BJ (cell line): ENCODE measurements around the gene C1orf115. TPM values are rescaled to one million over a fixed set of nuclear protein-coding genes. Genes with fewer than 3 reads are reported as not detected.

Experiments used
- CTCF ChIA-PET: fragments of 350-600 bp; formaldehyde crosslinking; extraction: SDS; loops from one replicate; lab custom pipeline; 2021; ENCODE audit warnings: antibody characterized with exemption, inconsistent platforms; lab: Yijun Ruan, JAX
- POLR2A ChIA-PET: fragments of 300-600 bp; sonication (Branson Sonifier 250); formaldehyde crosslinking; extraction: SDS; loops from one replicate; lab custom pipeline; 2021; ENCODE audit warnings: antibody characterized with exemption; lab: Charles Lee
- DNase-seq: peaks from one replicate; pipeline ENCODE4 v3.0.0-alpha.2; 2011; ENCODE audit warnings: low read depth
- H3K27me3 ChIP-seq: 2 replicates; pipeline ENCODE4 v1.6.0; 2011; ENCODE audit warnings: low read length; ENCODE audit not compliant: control insufficient read depth, insufficient read depth
- H3K36me3 ChIP-seq: 2 replicates; pipeline ENCODE4 v1.5.1; 2011; ENCODE audit warnings: low read length; ENCODE audit not compliant: control insufficient read depth, insufficient read depth
- H3K4me3 ChIP-seq: 2 replicates; pipeline ENCODE4 v1.5.1; 2011; ENCODE audit warnings: low read depth, mild to moderate bottlenecking, control low read depth, low read length
- polyA plus RNA-seq: library from polyadenylated mRNA; depleted of rRNA; stranded (reverse); fragments of >200 nt; gene quantifications from 2 replicates; pipeline ENCODE4 v1.2.3, GENCODE V29; 2011
- TF ChIP-seq, protein P1 (sequence below): IDR thresholded peaks from 2 replicates; pipeline ENCODE4 v1.5.1; 2011; ENCODE audit warnings: low read depth, mild to moderate bottlenecking, control low read depth, inconsistent platforms, low read length, moderate library complexity; ENCODE audit not compliant: insufficient read depth

The C1orf115 gene
- polyA plus RNA-seq, 1 experiment = 3.8 TPM

DNA sequence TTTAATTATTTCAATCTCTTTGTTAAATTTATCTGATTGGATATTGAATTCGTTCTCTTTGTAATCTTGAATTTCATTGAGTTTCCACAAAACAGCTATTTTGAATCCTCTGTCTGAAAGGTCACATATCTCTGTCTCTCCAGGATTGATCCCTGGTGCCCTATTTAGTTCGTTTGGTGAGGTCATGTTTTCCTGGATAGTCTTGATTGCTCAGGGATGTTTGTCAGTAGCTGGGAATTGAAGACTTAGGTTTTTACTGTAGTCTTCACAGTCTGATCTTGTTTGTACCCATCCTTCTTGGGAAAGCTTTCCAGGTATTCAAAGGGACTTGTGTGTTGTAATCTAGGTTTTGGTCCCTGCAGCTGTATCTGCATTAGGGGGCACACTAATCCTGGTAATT lies 51.2 kb downstream of the C1orf115 start:
- no peak overlapping the region for H3K4me3 ChIP-seq
- TF ChIP-seq, protein P1, sequence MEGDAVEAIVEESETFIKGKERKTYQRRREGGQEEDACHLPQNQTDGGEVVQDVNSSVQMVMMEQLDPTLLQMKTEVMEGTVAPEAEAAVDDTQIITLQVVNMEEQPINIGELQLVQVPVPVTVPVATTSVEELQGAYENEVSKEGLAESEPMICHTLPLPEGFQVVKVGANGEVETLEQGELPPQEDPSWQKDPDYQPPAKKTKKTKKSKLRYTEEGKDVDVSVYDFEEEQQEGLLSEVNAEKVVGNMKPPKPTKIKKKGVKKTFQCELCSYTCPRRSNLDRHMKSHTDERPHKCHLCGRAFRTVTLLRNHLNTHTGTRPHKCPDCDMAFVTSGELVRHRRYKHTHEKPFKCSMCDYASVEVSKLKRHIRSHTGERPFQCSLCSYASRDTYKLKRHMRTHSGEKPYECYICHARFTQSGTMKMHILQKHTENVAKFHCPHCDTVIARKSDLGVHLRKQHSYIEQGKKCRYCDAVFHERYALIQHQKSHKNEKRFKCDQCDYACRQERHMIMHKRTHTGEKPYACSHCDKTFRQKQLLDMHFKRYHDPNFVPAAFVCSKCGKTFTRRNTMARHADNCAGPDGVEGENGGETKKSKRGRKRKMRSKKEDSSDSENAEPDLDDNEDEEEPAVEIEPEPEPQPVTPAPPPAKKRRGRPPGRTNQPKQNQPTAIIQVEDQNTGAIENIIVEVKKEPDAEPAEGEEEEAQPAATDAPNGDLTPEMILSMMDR = no peak
- CTCF ChIA-PET = interaction anchor here (2.6 to 3.2 kb wide), 2 partner anchors 7 to 35 kb away, joined by 11 to 22 read pairs; no protein-coding TSS in a partner anchor
- DNase-seq = no peak
- 0 out of 2 replicates have a peak, but pooled peaks cover 2% of the 10 kb centered on the region for H3K27me3 ChIP-seq
- POLR2A ChIA-PET = no interaction called here
- no peaks in the 10 kb centered on the region for H3K36me3 ChIP-seq

DNA sequence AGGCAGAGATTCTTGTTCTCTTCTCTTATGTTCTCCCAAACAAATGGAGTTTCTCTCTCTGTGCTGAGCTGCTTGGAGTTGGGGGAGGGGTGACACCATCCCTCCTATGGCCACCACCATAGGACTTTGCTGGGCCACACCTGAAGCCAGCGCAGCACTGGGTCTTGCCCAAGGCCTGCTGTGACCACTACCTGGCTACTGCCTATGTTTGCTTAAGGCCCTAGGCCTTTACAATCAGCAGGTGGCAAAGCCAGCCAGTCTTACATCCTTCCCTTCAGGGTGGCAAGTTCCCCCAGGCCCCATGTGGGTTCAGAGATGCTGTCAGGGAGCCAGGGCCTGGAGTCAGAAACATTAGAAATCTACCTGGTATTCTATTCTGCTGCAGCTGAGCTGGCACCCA lies 51.7 kb downstream of the C1orf115 start:
- Histone ChIP-seq H3K36me3 (no peaks in the 10 kb centered on the region), H3K27me3 (0 out of 2 replicates have a peak, but pooled peaks cover 2% of the 10 kb centered on the region), H3K4me3 (no peak overlapping the region)
- ChIA-PET CTCF (interaction anchor here (3.2 kb wide), 1 partner anchor 8 kb away, joined by 22 read pairs; no protein-coding TSS in a partner anchor), POLR2A (no interaction called here)
- no peak for DNase-seq
- TF ChIP-seq, protein P1 = no peak

DNA sequence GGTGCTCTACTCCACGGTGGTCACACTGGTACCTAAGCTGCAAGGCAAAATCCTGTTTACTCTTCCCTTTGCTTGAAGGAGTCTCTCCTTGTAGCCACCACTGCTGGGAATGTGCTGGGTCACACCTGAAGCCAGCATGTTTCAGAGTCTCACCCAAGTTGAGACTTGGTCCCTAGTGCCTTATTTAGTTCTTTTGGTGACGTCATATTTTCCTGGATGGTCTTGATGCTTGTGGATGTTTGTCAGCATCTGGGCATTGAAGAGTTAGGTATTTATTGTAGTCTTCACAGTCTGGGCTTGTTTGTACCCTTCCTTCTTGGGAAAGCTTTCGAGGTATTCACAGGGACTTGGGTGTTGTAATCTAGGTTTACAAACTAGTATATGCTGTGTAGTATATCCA lies 52.4 kb downstream of the C1orf115 start:
- POLR2A ChIA-PET = no interaction called here
- DNase-seq = no peak
- TF ChIP-seq, protein P1 = no peak
- Histone ChIP-seq H3K4me3 (no peak overlapping the region), H3K27me3 (0 out of 2 replicates have a peak, but pooled peaks cover 2% of the 10 kb centered on the region), H3K36me3 (no peaks in the 10 kb centered on the region)
- CTCF ChIA-PET = interaction anchor here (3.2 kb wide), 1 partner anchor 8 kb away, joined by 22 read pairs; no protein-coding TSS in a partner anchor

DNA sequence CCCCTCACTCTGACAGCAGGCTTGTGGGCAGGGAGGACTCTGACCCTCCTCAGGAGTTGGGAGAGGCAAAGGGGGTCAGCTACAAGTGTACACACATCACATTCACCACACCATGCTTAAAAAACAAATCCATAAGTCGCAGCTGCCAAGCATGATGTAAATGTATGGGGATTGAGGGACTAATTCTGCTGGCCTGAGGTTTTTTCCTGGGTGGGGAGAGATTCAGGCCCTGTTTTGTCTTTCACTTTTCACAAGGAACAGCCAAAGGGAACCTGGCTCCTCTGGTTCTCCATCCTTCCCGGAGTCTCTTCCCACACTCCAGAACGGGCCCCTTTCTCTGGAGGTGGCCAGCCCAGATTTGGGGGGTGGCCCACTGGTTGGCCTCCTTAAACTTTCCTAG lies 56.7 kb downstream of the C1orf115 start:
- Histone ChIP-seq H3K4me3 (no peak overlapping the region), H3K27me3 (no peaks in the 10 kb centered on the region), H3K36me3 (no peaks in the 10 kb centered on the region)
- ChIA-PET CTCF (interaction anchor here (0.9 to 3.4 kb wide), 4 partner anchors 9 to 67 kb away, joined by 3 to 23 read pairs (median 10); no protein-coding TSS in a partner anchor), POLR2A (no interaction called here)
- TF ChIP-seq, protein P1 = no peak
- DNase-seq = no peak

DNA sequence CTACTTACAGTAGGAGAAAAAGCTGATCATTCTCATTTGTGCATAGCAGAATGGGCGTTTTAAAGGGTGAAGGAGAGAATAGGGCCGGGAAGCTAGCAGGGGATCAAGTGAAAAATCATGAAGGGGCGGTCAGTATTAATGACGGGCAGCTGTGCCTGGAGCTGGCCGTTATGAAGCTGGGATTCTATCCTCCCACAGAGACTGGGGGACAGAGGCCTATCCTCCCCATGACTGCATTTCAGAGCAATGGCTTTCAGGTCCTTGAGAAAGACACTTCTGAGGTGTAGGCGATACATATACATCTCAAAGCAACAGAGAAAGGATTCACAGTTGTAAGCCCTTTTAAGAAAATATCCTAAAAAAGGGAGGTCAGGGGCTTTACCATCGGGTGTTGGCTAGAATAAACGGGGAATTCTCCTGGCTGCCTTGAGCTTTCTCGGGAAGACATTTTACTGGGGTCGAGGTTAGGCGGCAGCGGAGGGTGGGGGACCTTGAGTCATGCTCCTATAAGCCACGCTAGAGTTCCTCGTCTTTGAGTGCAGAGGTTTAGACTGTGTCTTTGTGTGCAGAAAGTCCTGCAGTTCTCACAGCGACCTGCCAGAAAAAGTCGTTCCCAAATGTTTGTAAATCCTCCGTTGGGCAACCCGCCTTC lies 57.4 kb downstream of the C1orf115 start:
- Histone ChIP-seq H3K36me3 (no peaks in the 10 kb centered on the region), H3K4me3 (peak overlapping the region; percentile 66), H3K27me3 (no peaks in the 10 kb centered on the region)
- TF ChIP-seq, protein P1 = no peak
- ChIA-PET POLR2A (no interaction called here), CTCF (interaction anchor here (0.8 to 3.4 kb wide), 6 partner anchors 10 to 68 kb away, joined by 3 to 23 read pairs (median 8); no protein-coding TSS in a partner anchor)
- no peak for DNase-seq
